Kidney epithelial cell (primary cell): ENCODE data around the gene OSBPL2. TPM values are rescaled to one million over a fixed set of nuclear protein-coding genes. Genes with fewer than 3 reads are reported as not detected.

Experiments
- DNase-seq: peaks from one replicate; pipeline ENCODE4 v3.0.0-alpha.2; 2010; ENCODE audit warnings: low read depth
- H3K27me3 ChIP-seq: 2 replicates; pipeline ENCODE4 v1.6.0; 2011; ENCODE audit warnings: low read length; ENCODE audit not compliant: control insufficient read depth, insufficient read depth
- H3K36me3 ChIP-seq: 2 replicates; pipeline ENCODE4 v1.5.1; 2011; ENCODE audit warnings: low read length; ENCODE audit not compliant: control insufficient read depth, insufficient read depth
- H3K4me3 ChIP-seq: 2 replicates; pipeline ENCODE4 v1.5.1; 2011; ENCODE audit warnings: low read depth, mild to moderate bottlenecking, control low read depth, low read length
- CTCF ChIP-seq: IDR thresholded peaks from 2 replicates; pipeline ENCODE4 v1.5.1; 2011; ENCODE audit warnings: mild to moderate bottlenecking, moderate library complexity, low read length, control low read depth, inconsistent platforms; ENCODE audit not compliant: insufficient read depth, poor library complexity, severe bottlenecking
- total RNA-seq: library from RNA; depleted of rRNA; stranded (reverse); fragments of >200 nt; gene quantifications from 2 replicates; pipeline ENCODE4 v1.2.3, GENCODE V29; 2015

The OSBPL2 gene
- total RNA-seq, 1 donor from 2014 or later, result 26.5 TPM

GRCh38 chr20:62288535-62289105, 50.3 kb downstream of the OSBPL2 start:
- DNase-seq, result no peak
- Histone ChIP-seq H3K36me3 (peaks cover 2% of the 10 kb centered on the region), H3K4me3 (no peak overlapping the region), H3K27me3 (no peaks in the 10 kb centered on the region)
- no peak for TF ChIP-seq CTCF

- no peaks in the 10 kb centered on the region for H3K27me3 ChIP-seq
- no peak overlapping the region for H3K4me3 ChIP-seq
- no peak for TF ChIP-seq CTCF
- H3K36me3 ChIP-seq, result peaks cover 2% of the 10 kb centered on the region
- no peak for DNase-seq
These were observed 50.8 kb downstream of the OSBPL2 start for GRCh38 chr20:62289131-62289530.

GRCh38 chr20:62289898-62290297, 51.6 kb downstream of the OSBPL2 start:
- H3K4me3 ChIP-seq, result no peak overlapping the region
- no peak for TF ChIP-seq CTCF
- DNase-seq, result no peak
- H3K27me3 ChIP-seq, result no peaks in the 10 kb centered on the region
- H3K36me3 ChIP-seq, result peaks cover 2% of the 10 kb centered on the region

GRCh38 chr20:62291251-62292066, 53.1 kb downstream of the OSBPL2 start:
- no peaks in the 10 kb centered on the region for H3K27me3 ChIP-seq
- DNase-seq, result no peak
- H3K36me3 ChIP-seq, result peaks cover 2% of the 10 kb centered on the region
- no peak for TF ChIP-seq CTCF
- H3K4me3 ChIP-seq, result no peak overlapping the region

GRCh38 chr20:62292108-62292507, 53.8 kb downstream of the OSBPL2 start:
- no peak for DNase-seq
- no peak overlapping the region for H3K4me3 ChIP-seq
- H3K27me3 ChIP-seq, result no peaks in the 10 kb centered on the region
- H3K36me3 ChIP-seq, result peaks cover 2% of the 10 kb centered on the region
- TF ChIP-seq CTCF, result no peak
